ENCODE measurements around the gene STX3. TPM values are rescaled to one million over a fixed set of nuclear protein-coding genes. Genes with fewer than 3 reads are reported as not detected.
A peak's percentile ranks its signal among the peaks of the same experiment; 100 is the strongest.

STX3 gene
- total RNA-seq, 4 donors from 2014 or later: 131 to 156 (median 142) TPM

DNA sequence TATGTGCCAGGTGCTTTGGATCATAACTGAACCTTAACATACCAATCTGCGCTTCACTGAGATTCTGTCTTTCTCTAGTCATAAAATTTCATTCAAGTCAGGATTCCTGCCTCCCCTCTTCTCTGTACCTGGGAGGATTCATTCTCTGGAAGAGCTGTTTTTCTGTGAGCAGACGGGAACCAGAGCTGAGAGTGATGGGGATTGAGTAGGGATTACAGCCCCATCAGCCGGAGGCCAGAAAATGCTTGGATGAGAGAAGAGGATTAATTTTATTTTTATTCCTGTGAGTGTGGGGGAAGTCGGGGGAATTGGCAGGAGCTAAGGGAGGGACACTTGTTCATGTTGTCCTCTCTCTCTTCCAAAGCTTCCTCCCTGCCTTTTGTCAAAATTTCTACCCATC lies 4.7 kb downstream of the STX3 start:
- H3K36me3 ChIP-seq: peaks cover 0 to 4% (median 0%) of the 10 kb centered on the region in 4 donors
- H3K27me3 ChIP-seq: no peaks in the 10 kb centered on the region
- no peaks in the 10 kb centered on the region for H3K9me3 ChIP-seq
- no peak overlapping the region for H3K27ac ChIP-seq
- no peak for DNase-seq
- peaks cover 3 to 40% (median 18%) of the 10 kb centered on the region in 4 donors for H3K4me1 ChIP-seq
- 68 to 75% methylated on average over 4 of the region's 4 CpGs for WGBS, 2 donors (ENCODE audit: low coverage in 1 of 2)
- in situ Hi-C loops (cut with MboI; ENCODE audit: low pct_ligation_motif_present in 1 of 4, low pct_unique_long_range_greater_than_20kb in 1 of 4, low sequenced_read_pairs in 3 of 4): loop anchor here in 3 of 4 donors (5.0 to 10.0 kb wide), 2 partner anchors 42 to 45 kb away; no protein-coding TSS in a partner anchor
- H3K4me3 ChIP-seq: no peak overlapping the region
- TF ChIP-seq POLR2AphosphoS5 (IDR thresholded peaks at IDR 0.05) (no peak), EP300 (IDR thresholded peaks at IDR 0.05; ENCODE audit: low read depth) (no peak), POLR2A (IDR thresholded peaks at IDR 0.05) (no peak)
- TF ChIP-seq, protein P1, sequence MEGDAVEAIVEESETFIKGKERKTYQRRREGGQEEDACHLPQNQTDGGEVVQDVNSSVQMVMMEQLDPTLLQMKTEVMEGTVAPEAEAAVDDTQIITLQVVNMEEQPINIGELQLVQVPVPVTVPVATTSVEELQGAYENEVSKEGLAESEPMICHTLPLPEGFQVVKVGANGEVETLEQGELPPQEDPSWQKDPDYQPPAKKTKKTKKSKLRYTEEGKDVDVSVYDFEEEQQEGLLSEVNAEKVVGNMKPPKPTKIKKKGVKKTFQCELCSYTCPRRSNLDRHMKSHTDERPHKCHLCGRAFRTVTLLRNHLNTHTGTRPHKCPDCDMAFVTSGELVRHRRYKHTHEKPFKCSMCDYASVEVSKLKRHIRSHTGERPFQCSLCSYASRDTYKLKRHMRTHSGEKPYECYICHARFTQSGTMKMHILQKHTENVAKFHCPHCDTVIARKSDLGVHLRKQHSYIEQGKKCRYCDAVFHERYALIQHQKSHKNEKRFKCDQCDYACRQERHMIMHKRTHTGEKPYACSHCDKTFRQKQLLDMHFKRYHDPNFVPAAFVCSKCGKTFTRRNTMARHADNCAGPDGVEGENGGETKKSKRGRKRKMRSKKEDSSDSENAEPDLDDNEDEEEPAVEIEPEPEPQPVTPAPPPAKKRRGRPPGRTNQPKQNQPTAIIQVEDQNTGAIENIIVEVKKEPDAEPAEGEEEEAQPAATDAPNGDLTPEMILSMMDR (IDR thresholded peaks at IDR 0.05): no peak
- intact Hi-C loops (cut with DNase I; ENCODE audit: low total_unique reads): loop anchor here (5.0 kb wide), 2 partner anchors 42 to 1072 kb away; no protein-coding TSS in a partner anchor

DNA sequence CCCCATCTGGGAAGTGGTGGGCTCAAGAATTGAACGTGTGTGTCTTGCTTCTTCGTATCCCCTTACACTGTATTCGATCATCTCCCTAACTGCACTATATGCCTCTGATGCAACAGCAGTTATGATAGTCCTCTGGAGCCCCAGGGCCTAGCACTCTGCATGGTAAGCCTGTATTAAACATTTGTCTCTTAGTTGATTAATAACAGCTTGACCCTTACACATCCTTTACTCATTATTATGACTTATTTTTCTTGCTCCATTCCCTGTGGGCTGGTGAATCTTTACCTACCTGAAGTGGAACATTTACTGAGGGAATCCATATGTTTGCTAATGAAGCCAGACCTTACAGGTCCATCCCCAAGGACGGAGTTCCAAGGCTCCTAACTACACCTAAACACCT lies 5.6 kb downstream of the STX3 start:
- Histone ChIP-seq H3K4me1 (peaks cover 3 to 49% (median 24%) of the 10 kb centered on the region in 4 donors), H3K36me3 (peaks cover 0 to 4% (median 0%) of the 10 kb centered on the region in 4 donors), H3K9me3 (no peaks in the 10 kb centered on the region), H3K27ac (no peak overlapping the region), H3K4me3 (no peak overlapping the region), H3K27me3 (no peaks in the 10 kb centered on the region)
- intact Hi-C loops (cut with DNase I; ENCODE audit: low total_unique reads): no loop called here
- DNase-seq: no peak
- TF ChIP-seq POLR2AphosphoS5 (IDR thresholded peaks at IDR 0.05): no peak
- TF ChIP-seq EP300 (IDR thresholded peaks at IDR 0.05; ENCODE audit: low read depth): no peak
- TF ChIP-seq POLR2A (IDR thresholded peaks at IDR 0.05): no peak
- TF ChIP-seq, protein P1 (IDR thresholded peaks at IDR 0.05): no peak
- WGBS, 2 donors (ENCODE audit: low coverage in 1 of 2): 94 to 97% methylated on average over 4 of the region's 4 CpGs
- in situ Hi-C loops (cut with MboI; ENCODE audit: low pct_ligation_motif_present in 1 of 4, low pct_unique_long_range_greater_than_20kb in 1 of 4, low sequenced_read_pairs in 3 of 4): no loop called here

DNA sequence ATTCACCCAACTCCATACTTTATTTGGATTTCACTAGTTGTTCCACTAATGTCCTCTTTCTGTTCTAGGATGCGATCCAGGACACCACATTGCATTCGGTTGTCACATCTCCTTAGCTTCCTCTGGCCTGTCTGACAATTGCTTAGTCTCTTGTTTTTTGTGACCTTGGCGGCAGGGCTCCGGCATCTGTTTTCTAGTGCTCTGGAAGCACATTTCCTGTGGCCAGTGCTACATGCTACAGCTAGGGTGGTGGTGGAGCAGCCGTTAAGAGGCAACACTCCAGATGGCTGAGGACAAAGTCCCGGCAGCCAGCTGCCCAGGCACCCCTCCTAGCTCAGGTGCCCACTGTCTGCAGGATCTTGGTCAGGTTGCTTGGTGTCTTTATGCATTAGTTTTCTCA lies 6.8 kb downstream of the STX3 start:
- intact Hi-C loops (cut with DNase I; ENCODE audit: low total_unique reads): no loop called here
- H3K36me3 ChIP-seq: peaks cover 0 to 4% (median 0%) of the 10 kb centered on the region in 4 donors
- TF ChIP-seq POLR2A (IDR thresholded peaks at IDR 0.05) (no peak), POLR2AphosphoS5 (IDR thresholded peaks at IDR 0.05) (no peak), EP300 (IDR thresholded peaks at IDR 0.05; ENCODE audit: low read depth) (no peak)
- TF ChIP-seq, protein P1 (IDR thresholded peaks at IDR 0.05): no peak
- H3K27me3 ChIP-seq: no peaks in the 10 kb centered on the region
- in situ Hi-C loops (cut with MboI; ENCODE audit: low pct_ligation_motif_present in 1 of 4, low pct_unique_long_range_greater_than_20kb in 1 of 4, low sequenced_read_pairs in 3 of 4): no loop called here
- H3K9me3 ChIP-seq: no peaks in the 10 kb centered on the region
- DNase-seq: no peak
- H3K4me3 ChIP-seq: no peak overlapping the region
- peaks cover 7 to 49% (median 26%) of the 10 kb centered on the region in 4 donors for H3K4me1 ChIP-seq
- 62 to 78% methylated on average over 4 to 6 of the region's 6 CpGs for WGBS, 2 donors (ENCODE audit: low coverage in 1 of 2)
- no peak overlapping the region for H3K27ac ChIP-seq

DNA sequence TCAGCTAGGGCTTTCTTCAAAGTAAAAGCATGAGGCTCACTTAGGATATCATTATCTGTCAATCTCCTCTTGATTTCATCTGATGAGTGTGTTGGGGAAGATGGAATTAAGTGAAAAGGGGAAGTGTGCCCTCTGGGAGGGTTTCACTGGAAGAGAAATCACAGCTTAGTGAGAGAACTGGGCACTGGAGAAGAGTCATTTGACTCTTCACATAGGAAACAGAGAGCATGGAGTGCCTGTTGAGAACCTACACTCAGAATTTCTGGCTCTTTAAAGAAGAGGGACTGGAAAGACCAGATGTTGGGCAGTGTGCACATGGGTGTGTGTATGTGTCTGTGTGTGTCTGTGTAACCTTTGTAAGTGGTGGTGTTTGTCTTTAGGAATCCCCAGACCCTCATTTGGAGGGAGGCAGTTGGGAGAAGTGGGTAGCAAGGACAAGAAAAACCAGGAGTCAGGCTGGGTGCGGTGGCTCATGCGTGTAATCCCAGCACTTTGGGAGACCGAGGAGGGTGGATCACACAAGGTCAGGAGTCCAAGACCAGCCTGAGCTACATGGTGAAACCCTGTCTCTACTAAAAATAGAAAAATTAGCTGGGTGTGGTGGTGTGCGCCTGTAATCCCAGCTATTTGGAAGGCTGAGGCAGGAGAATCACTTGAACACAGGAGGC lies 10.0 kb downstream of the STX3 start:
- 47 to 60% methylated on average over 1 to 4 of the region's 4 CpGs for WGBS, 2 donors (ENCODE audit: low coverage in 1 of 2)
- peaks cover 0 to 4% (median 0%) of the 10 kb centered on the region in 4 donors for H3K36me3 ChIP-seq
- in situ Hi-C loops (cut with MboI; ENCODE audit: low pct_ligation_motif_present in 1 of 4, low pct_unique_long_range_greater_than_20kb in 1 of 4, low sequenced_read_pairs in 3 of 4) (no loop called here), intact Hi-C loops (cut with DNase I; ENCODE audit: low total_unique reads) (no loop called here)
- no peaks in the 10 kb centered on the region for H3K27me3 ChIP-seq
- DNase-seq: peak; percentile 59
- no peak for TF ChIP-seq POLR2A (IDR thresholded peaks at IDR 0.05)
- TF ChIP-seq POLR2AphosphoS5 (IDR thresholded peaks at IDR 0.05): peak in 1 of 3 donors; percentile 29
- H3K9me3 ChIP-seq: no peaks in the 10 kb centered on the region
- H3K4me1 ChIP-seq: peaks cover 17 to 53% (median 27%) of the 10 kb centered on the region in 4 donors
- peak overlapping the region; percentile 48 to 65 (median 64) for H3K27ac ChIP-seq
- H3K4me3 ChIP-seq: no peak overlapping the region
